HepG2 (cell line): Measurements from ENCODE around the gene CPEB2. TPM values are rescaled to one million over a fixed set of nuclear protein-coding genes. Genes with fewer than 3 reads are reported as not detected.

ENCODE experiments used
- CCAR2 ChIP-seq: fragments of 200-400 bp; formaldehyde crosslinking; optimal IDR thresholded peaks from 2 replicates; pipeline ENCODE3; 2018; ENCODE audit warnings: low read depth, mild to moderate bottlenecking, low read length, moderate library complexity
- E2F2 ChIP-seq: sonication (generic); formaldehyde crosslinking; IDR thresholded peaks from 2 replicates; pipeline ENCODE4 v1.4.0; 2020; ENCODE audit warnings: missing genetic modification reagents, borderline replicate concordance
- IKZF4 ChIP-seq: sonication (generic); formaldehyde crosslinking; IDR thresholded peaks from 2 replicates; pipeline ENCODE4 v1.5.1; 2020; ENCODE audit warnings: borderline replicate concordance, mild to moderate bottlenecking, low read depth, missing genetic modification reagents; ENCODE audit errors: not compliant biosample characterization
- NFIC ChIP-seq: IDR thresholded peaks from 2 replicates; pipeline ENCODE4 v1.6.1; 2012; ENCODE audit warnings: mild to moderate bottlenecking, low read length, inconsistent platforms
- RBFOX2 ChIP-seq: fragments of 200-400 bp; formaldehyde crosslinking; IDR thresholded peaks from 2 replicates; pipeline ENCODE4 v1.6.1; 2017; ENCODE audit warnings: low read depth, mild to moderate bottlenecking, low read length
- RBM39 ChIP-seq: fragments of 200-400 bp; formaldehyde crosslinking; IDR thresholded peaks from one replicate; pipeline ENCODE4 v1.6.1; 2018; ENCODE audit warnings: antibody characterized with exemption, mild to moderate bottlenecking, low read depth, low read length; ENCODE audit not compliant: poor library complexity, severe bottlenecking
- SMC3 ChIP-seq: IDR thresholded peaks from 2 replicates; pipeline ENCODE4 v1.6.1; 2011; ENCODE audit warnings: low read length, improper control_type of control experiment
- UBTF ChIP-seq: sonication (generic); formaldehyde crosslinking; IDR thresholded peaks from 2 replicates; pipeline ENCODE4 v1.4.0; 2020; ENCODE audit warnings: mild to moderate bottlenecking, missing genetic modification reagents
- ZFP90 ChIP-seq: sonication (generic); formaldehyde crosslinking; IDR thresholded peaks from 2 replicates; pipeline ENCODE4 v1.8.0; 2022; ENCODE audit warnings: missing genetic modification reagents, mild to moderate bottlenecking, inconsistent platforms, borderline replicate concordance
- ZFX ChIP-seq: sonication (generic); formaldehyde crosslinking; IDR thresholded peaks from 2 replicates; pipeline ENCODE4 v1.4.0; 2020; ENCODE audit warnings: mild to moderate bottlenecking, low read depth, missing genetic modification reagents, moderate library complexity
- ZNF138 ChIP-seq: sonication (generic); formaldehyde crosslinking; IDR thresholded peaks from 2 replicates; pipeline ENCODE4 v1.5.0; 2020; ENCODE audit warnings: mild to moderate bottlenecking, low read depth, missing genetic modification reagents
- ZNF33B ChIP-seq: sonication (generic); formaldehyde crosslinking; IDR thresholded peaks from 2 replicates; pipeline ENCODE4 v1.5.1; 2020; ENCODE audit warnings: mild to moderate bottlenecking, missing genetic modification reagents
- ZNF850 ChIP-seq: sonication (generic); formaldehyde crosslinking; conservative IDR thresholded peaks from 2 replicates; pipeline ENCODE4 v1.9.0; 2021; ENCODE audit warnings: mild to moderate bottlenecking, missing genetic modification reagents
- polyA plus RNA-seq, 8 experiments: library from polyadenylated mRNA; depleted of rRNA in 3 of 8; stranded (reverse) in 7 of 8; unstranded in 1 of 8; fragments of >200 nt; fragmentation: Illumina TruSeq in 4 of 8; extraction: Trizol in 4 of 8; gene quantifications; 2 replicates each; pipeline versions ENCODE4 v1.2.1 to v1.2.3, GENCODE V29; 2011 to 2016; ENCODE audit warnings: low read depth in 4 of 8, missing spikeins in 1 of 8, mixed read lengths in 1 of 8; ENCODE audit not compliant: insufficient read depth in 1 of 8
- total RNA-seq, 5 experiments: library from RNA; depleted of rRNA; stranded (reverse); fragments of >200 nt; fragmentation: Illumina TruSeq; extraction: Trizol; gene quantifications; 2 replicates each; pipeline ENCODE4 v1.2.3, GENCODE V29; 2016; ENCODE audit warnings: low read depth in 1 of 5
- TF ChIP-seq, protein P1 (sequence below): IDR thresholded peaks from 2 replicates; pipeline ENCODE4 v1.6.1; 2012; ENCODE audit warnings: low read length, improper control_type of control experiment
- TF ChIP-seq, protein P2 (sequence below): sonication (generic); formaldehyde crosslinking; IDR thresholded peaks from 2 replicates; pipeline ENCODE4 v1.5.1; 2020; ENCODE audit warnings: mild to moderate bottlenecking, missing genetic modification reagents, borderline replicate concordance

The CPEB2 gene
- total and polyA plus RNA-seq, 2 of the 13 experiments (the other 11 are each of a cell fraction or from before 2014, with no cell fraction given) = 2.0 to 2.5 TPM

DNA sequence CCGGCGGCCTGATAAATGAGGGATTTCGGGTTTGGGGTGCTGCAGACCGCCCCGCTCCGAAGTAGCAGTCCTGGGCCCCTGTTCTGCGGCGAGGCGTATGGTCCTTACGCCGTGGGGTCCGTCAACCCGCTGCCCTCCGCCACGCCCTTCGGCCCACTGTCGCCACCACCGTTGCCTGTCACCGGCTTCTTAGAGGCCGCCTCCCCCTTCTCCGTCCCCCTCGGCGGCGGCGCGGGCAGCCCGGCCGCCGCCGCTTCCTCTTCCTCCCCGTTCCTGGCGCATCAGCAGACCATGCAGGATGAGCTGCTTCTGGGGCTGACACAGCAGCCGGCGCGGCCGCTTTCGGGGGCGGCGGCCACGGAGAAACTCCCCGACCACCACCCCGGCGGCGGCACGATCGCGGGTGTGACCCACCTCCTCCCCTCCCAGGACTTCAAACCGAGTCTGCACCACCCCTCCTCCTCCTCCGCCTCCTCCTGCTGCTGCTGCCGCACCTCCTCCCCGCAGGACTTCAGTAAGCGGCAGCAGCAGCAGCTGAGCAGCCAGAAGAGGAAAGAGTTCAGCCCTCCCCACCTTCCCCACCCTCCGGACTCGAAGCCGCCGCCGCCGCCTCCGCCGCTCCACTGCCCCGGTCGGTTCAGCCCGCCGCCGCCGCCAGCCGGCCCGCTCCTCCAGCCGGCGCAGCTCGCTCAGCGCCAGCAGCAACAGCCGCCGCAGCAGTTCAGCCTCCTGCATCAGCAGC is 549 bp downstream of the CPEB2 start (continued):
- TF ChIP-seq ZNF850 (0 out of 2 replicates have a peak, but pooled peaks have one; percentile 65), ZFP90 (CRISPR knock-in tag) (peak; percentile 60), ZNF33B (CRISPR knock-in tag) (no peak), RBFOX2 (peak; percentile 78), ZFX (CRISPR knock-in tag) (peak; percentile 14), SMC3 (no peak), NFIC (no peak), CCAR2 (no peak), UBTF (CRISPR knock-in tag) (peak; percentile 28), ZNF138 (no peak), RBM39 (peak; percentile 6), IKZF4 (CRISPR knock-in tag) (no peak), E2F2 (CRISPR knock-in tag) (peak; percentile 42; the same call in 1 of the 2 replicates)
- TF ChIP-seq, protein P1, sequence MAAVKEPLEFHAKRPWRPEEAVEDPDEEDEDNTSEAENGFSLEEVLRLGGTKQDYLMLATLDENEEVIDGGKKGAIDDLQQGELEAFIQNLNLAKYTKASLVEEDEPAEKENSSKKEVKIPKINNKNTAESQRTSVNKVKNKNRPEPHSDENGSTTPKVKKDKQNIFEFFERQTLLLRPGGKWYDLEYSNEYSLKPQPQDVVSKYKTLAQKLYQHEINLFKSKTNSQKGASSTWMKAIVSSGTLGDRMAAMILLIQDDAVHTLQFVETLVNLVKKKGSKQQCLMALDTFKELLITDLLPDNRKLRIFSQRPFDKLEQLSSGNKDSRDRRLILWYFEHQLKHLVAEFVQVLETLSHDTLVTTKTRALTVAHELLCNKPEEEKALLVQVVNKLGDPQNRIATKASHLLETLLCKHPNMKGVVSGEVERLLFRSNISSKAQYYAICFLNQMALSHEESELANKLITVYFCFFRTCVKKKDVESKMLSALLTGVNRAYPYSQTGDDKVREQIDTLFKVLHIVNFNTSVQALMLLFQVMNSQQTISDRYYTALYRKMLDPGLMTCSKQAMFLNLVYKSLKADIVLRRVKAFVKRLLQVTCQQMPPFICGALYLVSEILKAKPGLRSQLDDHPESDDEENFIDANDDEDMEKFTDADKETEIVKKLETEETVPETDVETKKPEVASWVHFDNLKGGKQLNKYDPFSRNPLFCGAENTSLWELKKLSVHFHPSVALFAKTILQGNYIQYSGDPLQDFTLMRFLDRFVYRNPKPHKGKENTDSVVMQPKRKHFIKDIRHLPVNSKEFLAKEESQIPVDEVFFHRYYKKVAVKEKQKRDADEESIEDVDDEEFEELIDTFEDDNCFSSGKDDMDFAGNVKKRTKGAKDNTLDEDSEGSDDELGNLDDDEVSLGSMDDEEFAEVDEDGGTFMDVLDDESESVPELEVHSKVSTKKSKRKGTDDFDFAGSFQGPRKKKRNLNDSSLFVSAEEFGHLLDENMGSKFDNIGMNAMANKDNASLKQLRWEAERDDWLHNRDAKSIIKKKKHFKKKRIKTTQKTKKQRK = no peak
- TF ChIP-seq, protein P2, sequence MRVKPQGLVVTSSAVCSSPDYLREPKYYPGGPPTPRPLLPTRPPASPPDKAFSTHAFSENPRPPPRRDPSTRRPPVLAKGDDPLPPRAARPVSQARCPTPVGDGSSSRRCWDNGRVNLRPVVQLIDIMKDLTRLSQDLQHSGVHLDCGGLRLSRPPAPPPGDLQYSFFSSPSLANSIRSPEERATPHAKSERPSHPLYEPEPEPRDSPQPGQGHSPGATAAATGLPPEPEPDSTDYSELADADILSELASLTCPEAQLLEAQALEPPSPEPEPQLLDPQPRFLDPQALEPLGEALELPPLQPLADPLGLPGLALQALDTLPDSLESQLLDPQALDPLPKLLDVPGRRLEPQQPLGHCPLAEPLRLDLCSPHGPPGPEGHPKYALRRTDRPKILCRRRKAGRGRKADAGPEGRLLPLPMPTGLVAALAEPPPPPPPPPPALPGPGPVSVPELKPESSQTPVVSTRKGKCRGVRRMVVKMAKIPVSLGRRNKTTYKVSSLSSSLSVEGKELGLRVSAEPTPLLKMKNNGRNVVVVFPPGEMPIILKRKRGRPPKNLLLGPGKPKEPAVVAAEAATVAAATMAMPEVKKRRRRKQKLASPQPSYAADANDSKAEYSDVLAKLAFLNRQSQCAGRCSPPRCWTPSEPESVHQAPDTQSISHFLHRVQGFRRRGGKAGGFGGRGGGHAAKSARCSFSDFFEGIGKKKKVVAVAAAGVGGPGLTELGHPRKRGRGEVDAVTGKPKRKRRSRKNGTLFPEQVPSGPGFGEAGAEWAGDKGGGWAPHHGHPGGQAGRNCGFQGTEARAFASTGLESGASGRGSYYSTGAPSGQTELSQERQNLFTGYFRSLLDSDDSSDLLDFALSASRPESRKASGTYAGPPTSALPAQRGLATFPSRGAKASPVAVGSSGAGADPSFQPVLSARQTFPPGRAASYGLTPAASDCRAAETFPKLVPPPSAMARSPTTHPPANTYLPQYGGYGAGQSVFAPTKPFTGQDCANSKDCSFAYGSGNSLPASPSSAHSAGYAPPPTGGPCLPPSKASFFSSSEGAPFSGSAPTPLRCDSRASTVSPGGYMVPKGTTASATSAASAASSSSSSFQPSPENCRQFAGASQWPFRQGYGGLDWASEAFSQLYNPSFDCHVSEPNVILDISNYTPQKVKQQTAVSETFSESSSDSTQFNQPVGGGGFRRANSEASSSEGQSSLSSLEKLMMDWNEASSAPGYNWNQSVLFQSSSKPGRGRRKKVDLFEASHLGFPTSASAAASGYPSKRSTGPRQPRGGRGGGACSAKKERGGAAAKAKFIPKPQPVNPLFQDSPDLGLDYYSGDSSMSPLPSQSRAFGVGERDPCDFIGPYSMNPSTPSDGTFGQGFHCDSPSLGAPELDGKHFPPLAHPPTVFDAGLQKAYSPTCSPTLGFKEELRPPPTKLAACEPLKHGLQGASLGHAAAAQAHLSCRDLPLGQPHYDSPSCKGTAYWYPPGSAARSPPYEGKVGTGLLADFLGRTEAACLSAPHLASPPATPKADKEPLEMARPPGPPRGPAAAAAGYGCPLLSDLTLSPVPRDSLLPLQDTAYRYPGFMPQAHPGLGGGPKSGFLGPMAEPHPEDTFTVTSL (CRISPR knock-in tag) = peak; percentile 7; the same call in 1 of the 2 replicates
